Right ventricle myocardium superior (tissue), 1 donor: ENCODE measurements around the gene KLF17. TPM values are rescaled to one million over a fixed set of nuclear protein-coding genes. Genes with fewer than 3 reads are reported as not detected.

Experiments used
- ATAC-seq: fragments of 200-7000 bp; cut with Tn5 transposase; one replicate; pipeline ENCODE4 v1.9.1; 2020; ENCODE audit warnings: mild to moderate bottlenecking; ENCODE audit not compliant: poor library complexity
- DNase-seq: peaks from one replicate; pipeline ENCODE4 v3.0.0-alpha.2; 2020
- intact Hi-C: fragments of 100-400 bp; cut with DNase I; formaldehyde crosslinking; loops from one replicate; pipeline ENCODE4 v1.11.2; 2022
- long read RNA-seq: library from polyadenylated mRNA; unstranded; transcript quantifications from one replicate; pipeline ENCODE4 v2.0.0, GENCODE V29; 2021
- total RNA-seq: library from RNA; stranded (reverse); fragmentation: NEBNext Ultra II Directional; extraction: Animal tissue kit (Norgen Biotek cat#: 25700); gene quantifications from one replicate; pipeline ENCODE4 v1.2.1, GENCODE V29; 2021
- donor health status: DM: no; HTN: yes; CAD: no; lungs with severe emphysema.

The KLF17 gene, protein sequence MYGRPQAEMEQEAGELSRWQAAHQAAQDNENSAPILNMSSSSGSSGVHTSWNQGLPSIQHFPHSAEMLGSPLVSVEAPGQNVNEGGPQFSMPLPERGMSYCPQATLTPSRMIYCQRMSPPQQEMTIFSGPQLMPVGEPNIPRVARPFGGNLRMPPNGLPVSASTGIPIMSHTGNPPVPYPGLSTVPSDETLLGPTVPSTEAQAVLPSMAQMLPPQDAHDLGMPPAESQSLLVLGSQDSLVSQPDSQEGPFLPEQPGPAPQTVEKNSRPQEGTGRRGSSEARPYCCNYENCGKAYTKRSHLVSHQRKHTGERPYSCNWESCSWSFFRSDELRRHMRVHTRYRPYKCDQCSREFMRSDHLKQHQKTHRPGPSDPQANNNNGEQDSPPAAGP
- not detected for total RNA-seq
- long read RNA-seq, result 0 reads

DNA sequence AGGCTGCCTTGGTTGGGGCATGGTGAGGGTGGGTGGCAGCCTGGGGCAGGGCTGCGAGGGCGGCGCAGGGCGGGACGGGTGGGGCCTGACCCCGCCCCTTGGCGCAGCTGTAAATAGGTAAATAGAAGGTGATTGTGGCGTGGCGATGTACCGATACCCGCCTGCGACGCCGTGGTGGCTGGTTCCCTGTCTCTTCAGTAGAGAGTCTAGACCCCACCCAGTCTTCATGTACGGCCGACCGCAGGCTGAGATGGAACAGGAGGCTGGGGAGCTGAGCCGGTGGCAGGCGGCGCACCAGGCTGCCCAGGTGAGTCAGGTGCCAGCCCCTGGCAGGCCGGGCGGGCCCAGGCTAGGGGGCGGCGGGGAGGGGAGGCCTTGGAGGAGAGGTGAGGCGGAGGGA, at the start of gene KLF17:
Gene KLF17, plus strand, starts transcription at position 140 of the 400 bp plus-strand sequence. Its CDS starts 87 bp downstream, at position 227.
- intact Hi-C loops, result no loop called here
- ATAC-seq (no peak), DNase-seq (no peak)

DNA sequence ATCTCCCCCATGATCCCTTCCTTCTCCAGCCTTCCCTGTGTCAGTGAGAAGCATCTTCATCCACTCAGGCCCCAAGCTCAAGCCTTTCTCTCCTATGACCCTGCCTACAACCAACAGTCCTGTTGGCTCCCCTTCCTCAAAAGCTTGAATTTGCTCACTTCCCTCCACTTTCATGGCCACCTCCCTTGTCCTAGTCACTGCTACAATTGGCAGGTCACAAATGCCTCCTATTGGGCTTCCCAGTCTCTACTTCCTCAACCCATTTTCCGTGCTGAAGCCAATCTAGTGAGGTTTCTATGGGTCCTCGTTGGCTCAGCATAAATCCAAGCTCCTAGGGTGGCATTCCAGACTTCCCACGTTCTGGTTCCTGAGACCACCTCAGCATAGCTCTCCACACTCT, 47.2 kb upstream of the KLF17 start:
- no peak for ATAC-seq
- intact Hi-C loops, result no loop called here
- DNase-seq, result no peak

DNA sequence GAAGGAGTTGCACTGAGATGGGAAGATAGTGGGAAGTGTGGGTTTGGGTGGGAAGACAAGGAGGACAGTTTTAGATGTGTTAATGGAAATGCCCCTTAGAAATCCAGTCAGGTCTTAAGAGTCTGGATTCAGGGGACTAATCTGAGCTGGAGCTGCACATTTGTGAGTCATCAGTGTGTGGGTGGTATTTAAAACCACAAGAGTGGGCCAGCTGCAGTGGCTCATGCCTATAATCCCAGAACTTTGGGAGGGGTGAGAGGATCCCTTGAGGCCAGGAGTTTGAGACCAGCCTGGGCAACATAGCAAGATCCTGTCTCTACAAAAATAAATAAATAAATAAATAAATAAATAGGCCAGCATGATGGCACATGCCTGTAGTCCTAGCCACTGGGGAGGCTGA, 46.4 kb upstream of the KLF17 start:
- intact Hi-C loops, result no loop called here
- DNase-seq (no peak), ATAC-seq (no peak)

DNA sequence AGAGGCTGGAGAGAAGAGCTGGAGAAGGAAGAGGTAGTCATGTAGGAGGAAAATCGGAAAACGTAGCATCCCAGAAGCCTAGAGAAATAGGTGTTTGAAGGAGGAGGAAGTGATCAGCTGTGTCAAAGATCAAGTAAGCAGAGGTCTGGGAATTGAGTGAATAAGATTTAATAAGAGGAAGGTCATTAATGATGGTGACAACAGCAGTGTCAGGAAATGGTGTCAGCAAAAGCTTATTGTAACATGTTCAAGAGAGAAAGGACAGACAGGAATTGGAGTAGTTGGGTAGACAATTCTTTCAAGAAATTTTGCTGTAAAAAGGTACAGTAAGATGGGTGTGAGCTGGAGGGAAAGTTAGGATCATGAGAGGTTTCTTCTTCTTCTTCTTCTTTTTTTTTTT, 45.8 kb upstream of the KLF17 start:
- intact Hi-C loops, result no loop called here
- no peak for ATAC-seq
- DNase-seq, result no peak

DNA sequence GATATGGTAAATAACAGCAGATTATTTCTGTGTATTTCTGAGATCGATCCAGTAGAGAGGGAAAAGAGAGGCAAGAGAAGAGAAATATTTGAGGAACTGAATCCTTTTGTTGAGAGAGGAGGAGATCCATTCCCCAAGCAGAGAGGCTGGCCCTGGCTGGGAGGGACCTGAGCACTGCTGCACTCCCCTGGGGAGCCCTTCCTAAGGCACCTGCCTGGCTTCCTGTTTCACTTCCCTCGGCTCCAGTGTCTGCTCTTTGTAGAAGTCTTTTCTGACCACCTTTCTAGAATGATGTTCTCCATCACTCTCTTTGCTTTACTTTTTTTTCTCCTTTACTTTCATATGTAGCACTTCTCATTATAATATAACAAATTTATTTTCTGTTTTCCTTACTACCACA, 45.1 kb upstream of the KLF17 start:
- intact Hi-C loops, result no loop called here
- DNase-seq, result no peak
- no peak for ATAC-seq

DNA sequence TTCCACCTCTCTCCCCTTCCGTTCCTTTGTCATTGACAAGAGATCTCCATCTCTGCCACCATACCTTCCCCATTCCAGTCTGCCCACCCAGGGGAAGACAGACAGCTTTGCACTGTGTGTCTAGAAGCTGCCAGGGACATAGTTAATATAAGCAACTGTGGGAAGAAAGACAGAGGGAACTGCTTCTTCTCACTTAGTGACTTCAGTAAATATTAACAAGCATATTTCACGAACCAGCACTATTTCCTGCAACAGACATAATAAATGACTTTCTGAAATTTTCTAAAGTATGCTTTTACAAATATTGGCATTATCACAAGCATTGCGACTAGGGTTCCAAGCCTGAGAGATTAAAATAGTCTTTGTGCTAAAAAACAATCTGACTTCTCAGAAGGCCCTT, 44.2 kb upstream of the KLF17 start:
- DNase-seq, result no peak
- no peak for ATAC-seq
- intact Hi-C loops, result no loop called here

DNA sequence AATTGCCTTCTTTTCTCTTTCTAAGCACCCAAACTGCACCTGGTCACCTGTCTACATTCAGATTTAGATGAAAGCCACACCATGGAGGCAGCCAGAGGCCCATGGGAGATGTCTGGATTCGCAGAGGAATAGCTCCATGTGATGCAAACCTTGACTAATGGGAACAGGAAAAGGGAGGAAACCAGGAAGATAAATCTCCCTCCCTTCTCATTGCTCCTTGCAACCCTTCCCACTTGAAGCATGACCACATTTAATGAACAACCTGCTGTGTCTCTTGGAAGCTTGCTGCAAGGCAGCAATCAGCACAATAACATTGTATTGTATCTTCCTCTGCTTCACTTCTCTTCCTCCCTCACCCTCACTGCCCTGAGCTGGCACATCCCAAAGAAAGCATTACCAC, 42.6 kb upstream of the KLF17 start:
- ATAC-seq (no peak), DNase-seq (no peak)
- intact Hi-C loops, result no loop called here

DNA sequence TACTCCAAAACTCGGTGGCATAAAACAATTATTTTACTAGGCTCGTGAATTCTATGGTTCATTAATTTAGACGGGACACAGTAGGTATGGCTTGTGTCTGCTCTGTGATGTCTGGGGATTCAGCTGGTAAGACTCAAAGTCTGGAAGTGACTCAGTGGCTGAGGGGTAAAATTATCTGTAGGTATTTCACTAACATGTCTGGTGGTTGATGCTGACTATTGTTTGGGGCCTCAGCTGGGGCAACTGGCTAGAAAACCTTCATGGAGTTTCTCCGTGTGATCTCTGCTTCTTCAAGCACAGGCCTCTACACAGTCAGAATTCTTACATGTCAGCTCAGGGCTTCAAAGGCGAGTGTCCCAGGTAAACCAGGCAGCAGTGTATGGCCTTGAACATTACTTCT, 41.2 kb upstream of the KLF17 start:
- intact Hi-C loops, result no loop called here
- DNase-seq, result no peak
- no peak for ATAC-seq

DNA sequence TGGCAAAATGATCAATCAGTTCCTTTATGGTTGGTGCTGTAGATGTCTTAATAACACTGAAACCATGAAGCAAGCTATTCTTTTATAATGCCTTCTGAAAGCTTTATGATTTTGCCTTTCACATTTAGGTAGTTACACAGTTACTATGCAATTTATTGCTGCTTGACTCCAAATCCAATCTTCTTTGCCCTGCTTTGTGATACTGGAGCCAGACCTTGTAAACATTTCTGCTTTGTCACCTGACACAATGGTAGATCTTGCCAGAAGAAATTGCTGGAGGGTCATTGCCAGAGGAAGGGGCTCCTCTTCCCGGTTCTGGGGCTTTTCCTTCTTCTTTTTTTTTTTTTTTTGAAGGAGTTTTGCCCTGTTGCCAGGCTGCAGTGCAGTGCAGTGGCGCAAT, 40.5 kb upstream of the KLF17 start:
- no peak for ATAC-seq
- no peak for DNase-seq
- intact Hi-C loops, result no loop called here

DNA sequence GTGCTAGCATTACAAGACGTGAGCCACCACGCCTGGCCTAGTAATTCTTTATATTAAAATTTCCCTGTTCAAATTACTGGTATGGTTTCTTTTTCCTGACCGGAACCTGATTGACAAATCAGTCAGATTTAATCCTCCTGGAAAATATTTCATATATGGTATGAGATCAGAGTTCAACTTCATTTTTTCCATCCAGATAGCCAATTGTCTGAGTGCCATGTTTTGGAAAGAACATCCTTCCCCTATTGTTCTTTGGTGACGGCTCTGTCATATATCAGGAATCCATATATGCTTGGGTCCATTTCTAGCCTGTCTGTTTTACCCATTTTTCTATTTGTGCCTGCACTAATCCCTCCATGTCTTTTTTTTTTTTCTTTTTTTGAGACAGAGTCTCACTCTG, 39.1 kb upstream of the KLF17 start:
- intact Hi-C loops, result no loop called here
- no peak for ATAC-seq
- DNase-seq, result no peak

DNA sequence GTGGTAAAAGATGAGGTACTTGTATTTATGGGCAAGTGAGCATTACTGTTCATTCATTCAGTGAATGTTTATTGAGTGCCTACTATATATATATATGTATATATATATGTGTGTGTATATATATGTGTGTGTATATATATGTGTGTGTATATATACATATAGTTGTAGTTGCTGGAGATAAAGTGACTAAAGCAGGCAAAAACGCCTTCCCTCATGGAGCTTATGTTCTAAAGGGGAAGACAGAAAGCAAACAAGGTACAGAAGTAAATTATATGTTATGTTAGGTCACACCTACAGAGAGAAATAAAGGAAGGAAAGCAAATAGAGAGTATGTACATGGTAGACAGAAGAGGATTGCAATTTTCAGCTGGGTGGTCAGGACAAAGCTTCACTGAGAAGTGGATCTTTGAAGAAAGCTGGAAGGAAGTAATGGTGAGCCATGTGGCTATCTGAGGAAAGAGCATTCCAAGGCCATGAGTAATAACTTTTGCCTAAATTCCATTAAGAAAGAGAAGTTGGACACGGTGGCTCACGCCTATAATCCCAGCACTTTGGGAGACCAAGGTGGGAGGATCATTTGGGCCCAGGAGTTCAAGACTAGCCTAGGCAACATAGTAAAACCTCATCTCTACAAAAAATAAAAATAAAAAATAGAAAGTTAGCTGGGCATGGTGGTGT, 33.5 kb upstream of the KLF17 start:
- ATAC-seq (no peak), DNase-seq (no peak)
- intact Hi-C loops, result no loop called here

DNA sequence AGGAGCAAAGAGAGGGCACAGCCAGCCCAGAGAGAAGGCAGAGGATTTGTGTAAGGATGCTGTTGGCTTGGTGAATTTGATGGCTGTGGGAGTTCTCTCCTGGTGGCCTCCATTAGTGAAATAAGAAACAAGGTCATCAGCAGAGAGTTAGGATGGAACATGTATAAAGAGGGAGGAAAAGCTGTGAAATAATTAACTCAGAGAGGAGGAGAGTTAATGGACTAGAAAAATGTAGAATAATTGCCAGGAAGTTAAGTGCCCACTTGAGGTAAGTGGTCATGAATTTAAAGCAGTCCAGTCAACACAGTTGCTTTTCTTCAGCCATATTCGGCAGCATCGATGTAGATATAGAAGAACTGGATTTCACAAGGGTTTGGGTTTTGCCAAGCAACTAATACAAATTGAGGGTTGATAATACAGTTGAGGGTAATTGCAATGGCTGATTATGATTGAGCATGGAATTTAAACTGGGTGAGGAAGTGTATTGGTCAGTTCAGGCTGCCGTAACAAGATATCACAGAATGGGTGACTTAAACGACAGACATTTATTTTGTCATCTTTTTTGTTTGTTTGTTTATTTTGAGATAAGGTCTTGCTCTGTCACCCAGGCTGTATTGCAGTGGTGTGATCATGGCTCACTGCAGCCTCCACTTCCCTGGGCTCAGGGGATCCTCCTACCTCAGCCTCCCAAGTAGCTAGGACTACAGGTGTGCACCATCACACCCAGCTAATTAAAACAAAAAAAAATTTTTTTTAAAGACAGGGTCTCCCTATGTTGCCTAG, 31.7 kb upstream of the KLF17 start:
- intact Hi-C loops, result no loop called here
- DNase-seq (no peak), ATAC-seq (peak; percentile 61)

DNA sequence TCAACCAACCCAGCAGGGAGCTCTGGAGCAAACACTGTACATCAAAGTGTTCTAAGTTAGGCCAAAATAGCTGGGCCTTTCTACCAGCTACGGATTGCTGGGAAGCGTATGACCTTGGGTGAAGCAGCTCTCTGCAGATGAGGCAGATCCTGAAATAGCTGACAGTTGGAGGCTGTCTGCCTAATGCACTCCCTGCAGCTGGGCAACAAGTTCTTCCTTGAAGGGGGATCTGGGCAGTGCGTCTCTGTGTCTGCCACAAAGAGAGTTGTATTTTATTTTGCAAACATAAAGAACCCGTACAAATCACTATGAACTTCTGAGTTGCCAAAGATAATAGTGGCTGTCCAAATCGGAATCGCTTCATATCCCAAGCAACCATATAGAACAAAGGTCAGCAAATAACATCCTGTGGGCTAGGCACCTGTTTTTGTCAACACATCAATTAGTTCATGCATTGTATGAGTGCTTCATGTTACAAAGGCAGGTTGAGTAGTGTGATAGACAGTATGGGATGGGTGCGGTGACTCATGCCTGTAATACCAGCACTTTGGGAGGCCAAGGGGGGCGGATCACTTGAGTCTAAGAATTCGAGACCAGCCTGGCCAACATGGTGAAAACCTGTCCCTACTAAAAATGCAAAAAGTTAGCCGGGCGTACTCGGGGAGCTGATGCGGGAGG, 29.1 kb upstream of the KLF17 start:
- DNase-seq, result no peak
- intact Hi-C loops, result no loop called here
- peak; percentile 85 for ATAC-seq

DNA sequence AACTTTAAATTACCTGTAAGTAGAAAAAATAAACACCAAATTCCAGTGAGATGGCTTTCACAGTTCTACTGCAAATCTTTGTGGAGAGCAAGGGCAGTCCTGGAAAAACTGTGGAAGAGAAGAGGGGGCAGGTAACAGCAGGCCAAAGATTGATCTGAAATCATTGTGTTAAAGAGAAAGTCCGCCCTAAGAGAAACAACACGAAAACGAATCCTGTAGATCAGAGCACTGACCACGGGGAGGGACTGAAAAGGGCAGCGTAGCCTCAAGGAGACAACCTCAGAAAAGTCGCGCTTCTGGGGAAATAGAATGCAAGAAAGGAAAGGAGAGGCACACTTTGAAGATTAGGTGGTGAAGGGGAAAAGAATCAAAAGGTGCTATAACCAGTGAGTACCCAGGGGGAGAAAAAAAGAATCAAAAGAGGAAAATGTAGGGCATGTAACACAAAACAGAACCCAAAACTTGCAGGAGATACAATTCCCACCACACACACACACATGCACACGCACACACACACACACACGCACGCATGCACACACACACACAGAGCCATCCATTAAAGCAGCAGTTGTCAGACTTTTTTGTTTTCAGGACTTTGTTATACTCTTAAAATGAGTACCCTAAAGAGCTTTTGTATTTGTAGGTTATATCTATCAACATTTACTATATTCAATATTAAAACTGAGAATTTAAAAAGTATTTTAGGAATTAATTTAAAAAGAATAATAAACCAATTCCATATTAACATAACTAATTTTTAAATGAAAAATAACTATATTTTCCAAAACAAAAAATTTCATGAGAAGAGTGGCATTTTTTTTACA, 28.0 kb upstream of the KLF17 start:
- DNase-seq, result no peak
- no peak for ATAC-seq
- intact Hi-C loops, result no loop called here

DNA sequence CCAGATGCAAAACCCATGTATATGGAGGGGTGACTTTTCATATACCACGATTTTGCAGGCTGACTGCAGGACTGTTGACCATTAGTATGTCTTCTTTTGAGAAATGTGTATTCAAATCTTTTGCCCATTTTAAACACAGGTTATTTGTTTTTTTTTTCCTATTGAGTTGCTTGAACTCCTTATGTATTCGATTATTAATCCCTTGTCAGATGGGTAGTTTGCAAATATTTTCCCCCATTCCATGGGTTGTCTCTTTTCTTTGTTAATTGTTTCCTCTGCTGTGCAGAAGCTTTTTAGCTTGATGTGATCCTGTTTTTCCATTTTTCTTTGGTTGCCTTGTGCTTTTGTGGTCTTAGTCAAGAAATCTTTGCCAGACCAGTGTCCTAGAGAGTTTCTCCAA, 24.6 kb upstream of the KLF17 start:
- DNase-seq (no peak), ATAC-seq (no peak)
- intact Hi-C loops, result no loop called here

DNA sequence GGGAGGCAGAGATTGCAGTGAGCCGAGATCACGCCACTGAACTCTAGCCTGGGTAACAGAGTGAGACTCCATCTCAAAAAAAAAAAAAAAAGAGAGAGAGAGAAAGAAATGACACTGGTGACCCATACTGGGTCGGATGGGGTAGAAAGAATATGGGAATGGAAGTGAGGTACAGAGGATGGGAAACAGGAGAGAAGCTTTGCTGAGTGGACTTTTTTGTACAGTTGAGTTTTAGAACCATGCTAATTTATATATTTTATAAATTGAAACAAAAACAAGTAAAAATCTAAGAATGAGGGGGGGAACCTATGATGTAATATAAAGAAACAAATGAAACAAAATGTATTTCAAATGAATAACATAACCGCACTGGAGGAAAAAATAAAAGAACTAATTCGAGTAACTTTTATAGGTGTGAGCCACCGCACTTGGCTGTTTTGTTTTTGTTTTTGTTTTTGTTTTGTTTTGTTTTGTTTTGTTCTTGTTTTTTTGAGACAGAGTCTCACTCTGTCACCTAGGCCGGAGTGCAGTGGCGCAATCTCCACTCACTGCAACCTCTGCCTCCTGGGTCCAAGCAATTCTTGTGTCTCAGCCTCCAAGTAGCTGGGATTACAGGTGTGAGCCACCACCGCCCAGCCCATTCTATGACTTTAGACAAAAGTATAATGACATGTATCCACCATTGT, 18.3 kb upstream of the KLF17 start:
- no peak for ATAC-seq
- DNase-seq, result no peak
- intact Hi-C loops, result no loop called here

DNA sequence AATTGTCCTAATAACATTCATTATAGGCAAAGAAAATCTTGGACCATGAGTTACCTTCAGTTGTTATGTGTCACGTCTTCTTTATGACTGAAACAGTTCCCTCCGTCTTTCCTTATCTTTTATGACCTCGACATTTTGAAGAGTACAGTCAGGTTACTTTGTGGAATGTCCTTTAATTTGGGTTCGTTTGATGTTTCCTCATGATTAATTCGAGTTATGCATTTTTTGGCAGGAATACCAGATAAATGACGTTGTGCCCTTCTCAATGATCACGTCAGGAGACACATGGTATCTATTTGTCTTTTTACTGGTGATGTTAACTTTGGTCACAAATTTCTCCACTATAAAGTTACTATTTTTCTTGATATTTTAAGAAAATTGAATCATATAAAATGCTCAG, 17.3 kb upstream of the KLF17 start:
- ATAC-seq (no peak), DNase-seq (no peak)
- intact Hi-C loops, result no loop called here
